Activated naive CD8-positive, alpha-beta T cell treated with anti-CD3 and anti-CD28 coated beads, Interleukin-2, amount 50 U/mL, for 24 hours (primary cell): ENCODE data around the gene CYP4F11.
"Not testable (repeated sequence)": the region's sequence is repeated elsewhere in the genome, so short reads cannot be mapped to it uniquely, and the experiment has no call there.

ENCODE experiments used
- ATAC-seq: fragments of 150-1000 bp; cut with Tn5 transposase; one replicate; pipeline ENCODE4 v1.10.0; 2021
- DNase-seq: peaks from one replicate; pipeline ENCODE4 v3.0.0; 2021
- H3K27ac Mint-ChIP-seq: one replicate; pipeline ENCODE4 v1.8.0; 2021; ENCODE audit warnings: mild to moderate bottlenecking, mixed read lengths
- H3K27me3 Mint-ChIP-seq: one replicate; pipeline ENCODE4 v1.8.0; 2021; ENCODE audit warnings: mixed read lengths
- H3K36me3 Mint-ChIP-seq: one replicate; pipeline ENCODE4 v1.8.0; 2021; ENCODE audit warnings: low read depth, mixed read lengths
- H3K4me1 Mint-ChIP-seq: one replicate; pipeline ENCODE4 v1.8.0; 2021; ENCODE audit warnings: mixed read lengths
- H3K4me3 Mint-ChIP-seq: one replicate; pipeline ENCODE4 v1.8.0; 2021; ENCODE audit warnings: mild to moderate bottlenecking, moderate library complexity, mixed read lengths
- H3K9me3 Mint-ChIP-seq: one replicate; pipeline ENCODE4 v1.8.0; 2021; ENCODE audit warnings: mixed read lengths

CYP4F11 gene

DNA sequence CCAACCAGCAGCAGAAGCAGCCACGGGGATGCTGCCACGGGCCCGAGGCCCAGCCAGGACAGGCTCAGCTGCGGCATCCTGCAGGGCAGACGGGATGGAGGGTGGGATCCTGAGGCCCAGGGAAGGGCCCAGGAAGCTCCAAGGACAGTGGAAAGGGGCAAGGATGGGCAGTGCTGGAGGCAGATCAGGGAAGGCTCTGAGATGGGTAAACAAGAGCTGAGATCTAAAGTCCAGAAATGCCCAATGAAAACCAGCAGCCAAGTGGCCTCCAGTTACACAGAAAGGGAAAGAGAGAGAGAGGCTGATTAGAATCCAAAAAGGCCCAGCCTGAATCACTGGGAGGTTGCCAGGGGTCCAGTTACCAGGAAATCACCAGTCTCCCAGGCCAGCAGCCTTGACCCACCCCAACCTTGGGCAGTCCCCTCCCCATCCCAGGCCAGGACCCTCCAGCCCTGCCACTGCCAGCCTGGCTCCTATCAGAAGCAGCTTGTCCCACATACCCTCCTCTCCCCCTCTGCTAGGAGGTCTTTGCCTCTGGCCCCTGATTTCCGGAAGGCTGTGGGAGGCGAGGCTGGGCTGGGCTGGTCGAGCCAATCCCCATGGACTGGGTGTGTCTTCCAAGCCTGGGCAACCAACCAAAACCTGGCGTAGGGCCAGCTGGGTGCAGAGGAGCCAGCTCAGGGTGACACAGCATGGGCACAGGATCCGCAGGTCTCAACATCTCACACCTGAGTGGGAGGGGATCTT lies at the start of gene CYP4F11:
CYP4F11 (minus strand) TSS at position 198 of the 747 bp plus-strand sequence; CDS start at position 77, 121 bp downstream.
- Mint-ChIP-seq H3K4me1 (no peaks in the 10 kb centered on the region), H3K36me3 (peaks cover 3% of the 10 kb centered on the region), H3K4me3 (no peak within 1 kb of the TSS), H3K27me3 (peaks cover 6% of the 10 kb centered on the region), H3K9me3 (no peaks in the 10 kb centered on the region), H3K27ac (peak within 1 kb of the TSS; percentile 64)
- no peak for ATAC-seq
- no peak for DNase-seq

GRCh38 chr19:15979293-15979692 lies 45.0 kb upstream of the CYP4F11 start:
- ATAC-seq (no peak), DNase-seq (no peak)
- Mint-ChIP-seq H3K36me3 (no peaks in the 10 kb centered on the region), H3K27me3 (peaks cover 31% of the 10 kb centered on the region), H3K4me1 (no peaks in the 10 kb centered on the region), H3K4me3 (no peak overlapping the region), H3K27ac (no peak overlapping the region), H3K9me3 (peaks cover 18% of the 10 kb centered on the region)

DNA sequence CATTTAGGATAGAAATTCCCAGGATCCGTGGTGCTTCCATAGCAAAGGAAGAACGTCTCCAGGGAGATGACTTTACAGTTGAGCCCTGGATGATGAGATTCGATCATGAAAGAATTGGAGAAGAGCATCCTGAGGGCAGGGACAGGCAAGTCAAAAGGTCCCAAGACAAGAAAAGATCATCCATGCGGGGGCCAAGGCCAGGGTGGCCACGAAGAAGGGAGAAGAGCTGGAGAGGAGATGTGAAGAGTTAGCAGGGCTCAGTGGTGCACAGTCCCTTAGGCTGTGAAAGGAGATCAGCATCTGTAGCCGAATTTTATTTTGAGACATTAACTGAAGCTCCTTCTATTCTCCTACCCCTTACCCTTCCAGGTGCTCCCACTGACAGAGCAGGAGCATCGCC lies 43.4 kb upstream of the CYP4F11 start:
- Mint-ChIP-seq H3K4me1 (no peaks in the 10 kb centered on the region), H3K27ac (no peak overlapping the region), H3K36me3 (no peaks in the 10 kb centered on the region), H3K9me3 (peaks cover 11% of the 10 kb centered on the region), H3K27me3 (peaks cover 31% of the 10 kb centered on the region), H3K4me3 (no peak overlapping the region)
- DNase-seq (no peak), ATAC-seq (no peak)

DNA sequence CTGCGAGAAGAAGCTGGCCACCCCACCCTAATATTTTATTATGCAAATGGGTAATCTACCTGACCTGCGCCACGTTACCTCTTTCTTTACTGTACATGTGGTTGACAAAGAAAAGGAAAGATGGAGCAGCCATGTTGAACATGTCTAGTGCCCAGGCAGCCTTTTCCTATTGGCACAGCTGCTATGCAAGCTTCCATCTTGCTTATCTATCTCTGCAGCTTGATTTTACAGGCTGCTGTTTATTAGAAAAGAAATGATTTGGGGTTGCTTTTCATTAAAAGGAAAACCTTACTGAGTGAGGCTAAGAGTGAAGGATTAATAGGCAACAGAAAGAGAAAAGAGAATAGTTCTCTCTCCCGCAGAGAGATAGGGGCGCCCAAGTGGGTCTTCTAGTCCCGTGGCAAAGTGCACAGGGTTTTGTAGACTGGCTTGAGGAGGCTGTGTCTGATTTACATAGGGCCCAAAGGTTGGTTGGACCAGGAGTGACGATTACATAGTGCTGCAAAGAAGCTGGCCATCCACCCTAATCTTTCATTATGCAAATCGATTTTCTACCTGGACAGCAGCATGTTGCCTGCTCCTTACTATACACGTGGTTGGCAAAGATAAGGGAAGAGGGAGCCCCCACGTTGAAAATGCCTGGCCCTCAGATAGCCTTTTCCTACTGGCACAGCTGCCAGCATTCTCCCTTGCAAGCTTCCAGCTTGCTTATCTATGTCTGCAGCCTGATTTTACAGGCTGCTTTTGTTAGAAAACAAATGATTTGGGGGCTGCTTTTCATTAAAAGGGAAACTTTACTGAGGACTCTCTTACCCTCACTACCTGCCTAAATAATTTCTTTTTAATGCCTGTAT lies 42.7 kb upstream of the CYP4F11 start:
- Mint-ChIP-seq H3K9me3 (peaks cover 7% of the 10 kb centered on the region), H3K27me3 (peaks cover 29% of the 10 kb centered on the region), H3K36me3 (no peaks in the 10 kb centered on the region), H3K4me3 (no peak overlapping the region), H3K4me1 (no peaks in the 10 kb centered on the region), H3K27ac (no peak overlapping the region)
- DNase-seq (no peak), ATAC-seq (no peak)

DNA sequence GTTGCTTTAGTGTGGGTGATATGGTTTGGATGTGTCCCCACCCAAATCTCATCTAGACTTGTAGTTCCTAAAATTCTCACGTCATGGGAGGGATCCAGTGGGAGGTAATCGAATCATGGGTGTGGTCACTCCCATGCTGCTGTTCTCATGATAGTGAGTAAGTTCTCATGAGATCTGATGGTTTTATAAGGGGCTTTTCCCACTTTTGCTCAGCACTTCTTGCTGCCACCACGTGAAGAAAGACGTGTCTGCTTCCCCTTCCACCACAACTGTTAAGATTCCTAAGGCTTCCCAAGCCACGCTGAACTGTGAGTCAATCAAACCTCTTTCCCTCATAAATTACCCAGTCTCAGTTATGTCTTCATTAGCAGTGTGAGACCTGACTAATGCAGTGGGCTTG lies 40.5 kb upstream of the CYP4F11 start:
- no peaks in the 10 kb centered on the region for H3K9me3 Mint-ChIP-seq
- peaks cover 26% of the 10 kb centered on the region for H3K27me3 Mint-ChIP-seq
- no peak for DNase-seq
- H3K4me3 Mint-ChIP-seq: no peak overlapping the region
- no peak overlapping the region for H3K27ac Mint-ChIP-seq
- no peak for ATAC-seq
- H3K4me1 Mint-ChIP-seq: no peaks in the 10 kb centered on the region
- H3K36me3 Mint-ChIP-seq: no peaks in the 10 kb centered on the region

DNA sequence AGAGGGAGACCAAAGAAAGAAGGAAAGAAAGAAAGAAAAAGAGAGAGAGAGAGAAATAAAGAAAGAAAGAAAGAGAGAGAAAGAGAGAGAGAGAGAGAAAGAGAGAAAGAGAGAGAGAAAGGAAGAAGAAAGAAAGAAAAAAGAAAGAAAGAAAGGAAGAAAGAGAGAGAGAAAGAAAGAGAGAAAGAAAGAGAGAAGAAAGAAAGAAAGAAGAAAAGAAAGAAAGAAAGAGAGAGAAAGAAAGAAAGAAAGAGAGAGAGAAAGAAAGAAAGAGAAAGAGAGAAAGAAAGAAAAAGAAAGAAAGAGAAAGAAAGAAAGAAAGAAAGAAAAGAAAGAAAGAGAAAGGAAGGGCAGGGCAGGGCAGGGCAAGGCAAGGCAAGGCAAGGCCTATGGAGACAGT lies 37.7 kb upstream of the CYP4F11 start:
- not testable (repeated sequence) for H3K36me3 Mint-ChIP-seq, H3K9me3 Mint-ChIP-seq, ATAC-seq, H3K4me3 Mint-ChIP-seq, H3K27ac Mint-ChIP-seq, H3K4me1 Mint-ChIP-seq, DNase-seq
- peaks cover 19% of the 10 kb centered on the region for H3K27me3 Mint-ChIP-seq

GRCh38 chr19:15971224-15971780 lies 37.0 kb upstream of the CYP4F11 start:
- Mint-ChIP-seq H3K27me3 (peaks cover 19% of the 10 kb centered on the region), H3K4me1 (no peaks in the 10 kb centered on the region), H3K9me3 (no peaks in the 10 kb centered on the region), H3K4me3 (no peak overlapping the region), H3K36me3 (no peaks in the 10 kb centered on the region), H3K27ac (no peak overlapping the region)
- ATAC-seq (no peak), DNase-seq (no peak)

GRCh38 chr19:15964231-15964630 lies 29.9 kb upstream of the CYP4F11 start:
- Mint-ChIP-seq H3K9me3 (no peaks in the 10 kb centered on the region), H3K36me3 (no peaks in the 10 kb centered on the region), H3K4me3 (no peak overlapping the region), H3K4me1 (no peaks in the 10 kb centered on the region), H3K27me3 (peaks cover 18% of the 10 kb centered on the region), H3K27ac (no peak overlapping the region)
- ATAC-seq (no peak), DNase-seq (no peak)

GRCh38 chr19:15962319-15962718 lies 28.0 kb upstream of the CYP4F11 start:
- Mint-ChIP-seq H3K4me3 (no peak overlapping the region), H3K27ac (no peak overlapping the region), H3K4me1 (no peaks in the 10 kb centered on the region), H3K36me3 (no peaks in the 10 kb centered on the region), H3K27me3 (peaks cover 28% of the 10 kb centered on the region), H3K9me3 (no peaks in the 10 kb centered on the region)
- no peak for ATAC-seq
- no peak for DNase-seq

- Mint-ChIP-seq H3K9me3 (peaks cover 2% of the 10 kb centered on the region), H3K27ac (no peak overlapping the region), H3K27me3 (peaks cover 41% of the 10 kb centered on the region), H3K36me3 (no peaks in the 10 kb centered on the region), H3K4me3 (no peak overlapping the region), H3K4me1 (peaks cover 2% of the 10 kb centered on the region)
- no peak for ATAC-seq
- no peak for DNase-seq
Measured at GRCh38 chr19:15954820-15955219, 20.5 kb upstream of the CYP4F11 start.

DNA sequence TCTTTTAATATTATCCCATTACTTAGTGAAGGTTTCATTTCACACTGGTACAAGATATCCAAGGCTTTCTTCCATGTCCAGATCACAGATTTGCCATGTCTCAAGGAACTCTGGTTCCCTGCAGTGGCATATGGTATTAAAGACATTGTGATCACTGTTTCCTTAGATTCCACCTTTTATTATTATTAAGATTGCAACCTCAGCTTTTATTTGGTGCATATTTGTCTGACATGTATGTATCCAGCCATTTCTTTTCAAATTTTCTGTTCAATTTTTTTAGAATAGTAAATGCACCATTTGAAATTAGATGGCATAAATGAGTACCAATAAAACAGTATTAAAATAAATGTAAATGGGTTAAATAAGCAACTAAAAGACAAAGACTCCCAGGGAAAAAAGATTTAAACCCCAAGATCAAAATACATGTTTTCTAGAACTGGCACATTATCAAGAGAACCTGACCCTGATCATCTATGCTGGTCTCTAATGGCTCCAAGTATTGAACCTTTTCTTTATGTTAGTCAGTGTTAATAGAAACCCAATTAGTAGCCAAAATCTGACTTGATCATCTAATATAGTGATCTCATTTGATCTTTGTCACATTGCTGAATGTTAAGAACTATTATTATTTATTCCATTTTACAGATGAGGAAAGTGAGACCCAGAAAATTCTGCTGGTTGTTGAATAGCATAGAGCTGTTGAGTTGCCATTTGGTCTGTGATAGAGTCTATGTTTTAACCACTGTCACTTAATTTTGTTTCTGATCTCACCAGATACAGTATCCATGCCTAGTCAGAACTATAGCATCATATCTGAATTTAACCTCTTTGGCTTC lies 14.1 kb upstream of the CYP4F11 start, which contains the start of gene OR10H4:
OR10H4 (plus strand) TSS at position 786 of the 836 bp plus-strand sequence; CDS start at position 786, 0 bp downstream.
- H3K4me1 Mint-ChIP-seq: no peaks in the 10 kb centered on the region
- peaks cover 8% of the 10 kb centered on the region for H3K36me3 Mint-ChIP-seq
- no peak within 1 kb of the TSS for H3K27ac Mint-ChIP-seq
- H3K4me3 Mint-ChIP-seq: no peak within 1 kb of the TSS
- H3K27me3 Mint-ChIP-seq: peaks cover 32% of the 10 kb centered on the region
- no peak for DNase-seq
- ATAC-seq: no peak
- H3K9me3 Mint-ChIP-seq: peaks cover 18% of the 10 kb centered on the region

GRCh38 chr19:15945301-15945700 lies 11.0 kb upstream of the CYP4F11 start:
- DNase-seq (no peak), ATAC-seq (no peak)
- peaks cover 18% of the 10 kb centered on the region for H3K9me3 Mint-ChIP-seq
- H3K27me3 Mint-ChIP-seq: peaks cover 34% of the 10 kb centered on the region
- H3K27ac Mint-ChIP-seq: no peak overlapping the region
- no peaks in the 10 kb centered on the region for H3K4me1 Mint-ChIP-seq
- no peak overlapping the region for H3K4me3 Mint-ChIP-seq
- H3K36me3 Mint-ChIP-seq: peaks cover 8% of the 10 kb centered on the region

DNA sequence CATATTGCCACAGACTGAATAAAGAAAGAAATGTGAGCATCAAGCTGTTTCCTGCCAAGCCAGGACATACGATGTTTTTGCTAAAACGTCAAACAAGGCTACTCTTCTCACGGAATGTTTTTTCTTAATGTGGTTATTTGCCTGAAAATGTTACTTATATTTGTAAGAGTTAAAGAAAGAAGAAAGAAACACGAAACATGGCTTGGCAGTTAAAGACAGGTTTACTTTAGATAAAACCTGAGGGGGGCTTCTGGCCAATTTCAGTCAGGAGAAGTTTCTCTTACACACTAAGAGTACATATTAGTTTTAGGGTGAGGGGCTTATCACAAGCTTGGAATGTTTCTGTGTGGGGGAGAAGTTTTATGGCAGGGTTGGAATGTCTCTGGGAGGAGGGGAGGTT lies 10.1 kb upstream of the CYP4F11 start:
- H3K27ac Mint-ChIP-seq: no peak overlapping the region
- no peak overlapping the region for H3K4me3 Mint-ChIP-seq
- H3K36me3 Mint-ChIP-seq: peaks cover 7% of the 10 kb centered on the region
- H3K27me3 Mint-ChIP-seq: peaks cover 31% of the 10 kb centered on the region
- H3K4me1 Mint-ChIP-seq: no peaks in the 10 kb centered on the region
- ATAC-seq (no peak), DNase-seq (no peak)
- peaks cover 12% of the 10 kb centered on the region for H3K9me3 Mint-ChIP-seq

DNA sequence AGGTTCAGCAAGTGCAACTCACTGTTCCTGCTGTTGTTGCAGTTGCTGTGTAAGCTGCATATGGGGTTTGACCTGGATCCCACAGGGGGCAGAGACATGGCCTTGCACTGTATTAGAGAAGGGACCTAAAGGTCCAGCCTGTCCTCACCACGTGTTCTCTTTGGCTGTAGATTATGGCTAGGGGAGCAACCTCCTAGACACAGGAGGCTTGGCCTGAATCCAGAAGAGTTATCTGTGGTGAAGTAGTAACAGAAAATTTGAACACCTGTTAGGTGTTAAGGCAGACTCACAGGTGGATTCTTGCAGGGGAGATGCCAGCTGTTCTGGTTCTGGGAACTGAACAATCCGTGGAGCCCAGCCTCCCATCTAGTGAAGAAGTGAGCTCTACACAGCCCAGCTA lies 3.4 kb upstream of the CYP4F11 start:
- no peak for DNase-seq
- ATAC-seq: no peak
- H3K36me3 Mint-ChIP-seq: no peaks in the 10 kb centered on the region
- H3K27me3 Mint-ChIP-seq: peaks cover 8% of the 10 kb centered on the region
- no peaks in the 10 kb centered on the region for H3K9me3 Mint-ChIP-seq
- H3K27ac Mint-ChIP-seq: no peak overlapping the region
- H3K4me3 Mint-ChIP-seq: no peak overlapping the region
- no peaks in the 10 kb centered on the region for H3K4me1 Mint-ChIP-seq
